Measurements from ENCODE around the gene GREB1.
A peak's percentile ranks its signal among the peaks of the same experiment; 100 is the strongest.

Gene GREB1

DNA sequence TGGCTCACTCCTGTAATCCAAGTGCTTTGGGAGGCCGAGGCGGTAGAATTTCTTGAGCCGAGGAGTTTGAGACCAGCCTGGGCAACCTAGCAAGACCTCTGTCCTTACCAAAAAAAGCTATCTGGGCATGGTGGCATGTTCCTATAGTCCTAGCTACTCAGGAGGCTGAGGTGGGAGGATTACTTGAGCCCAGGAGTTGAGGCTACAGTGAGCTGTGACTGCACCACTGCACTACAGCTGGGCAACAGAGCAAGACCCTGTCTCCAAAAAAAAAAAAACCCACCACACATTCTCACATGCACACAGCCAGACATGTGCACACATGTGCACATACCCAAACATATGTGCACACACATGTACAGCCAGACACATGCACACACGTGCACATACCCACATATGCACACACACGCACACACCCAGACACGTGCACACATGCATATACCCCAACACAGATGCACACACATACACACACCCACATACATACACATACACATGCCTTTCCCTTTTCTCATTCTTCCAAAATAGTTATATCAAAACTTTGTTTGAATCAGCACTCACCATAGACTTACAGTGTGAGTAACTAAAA, 14.2 kb downstream of the GREB1 start:
- H3K36me3 ChIP-seq (ENCODE audit: control insufficient read depth in 2 of 2, insufficient read depth in 1 of 2, low read length in 2 of 2): no peaks in the 10 kb centered on the region
- H3K4me3 ChIP-seq (ENCODE audit: low read depth, low read length): no peak overlapping the region
- ChIA-PET POLR2A (no interaction called here), CTCF (interaction anchor here (0.7 to 2.3 kb wide), 3 partner anchors 14 to 67 kb away, joined by 3 to 12 read pairs (median 7); partner anchors contain the start of gene GREB1)
- H3K9me3 ChIP-seq (ENCODE audit: control insufficient read depth, insufficient read depth, low read depth, low read length): no peaks in the 10 kb centered on the region
- H3K27ac ChIP-seq (ENCODE audit: extremely low read depth, low read depth, low read length): no peak overlapping the region
- no peaks in the 10 kb centered on the region for H3K4me1 ChIP-seq (ENCODE audit: control insufficient read depth, insufficient read depth, low read length)
- TF ChIP-seq ZSCAN4 (tag by site-specific recombination; IDR thresholded peaks at IDR 0.05) (peak; percentile 80), BCL11A (tag by site-specific recombination; IDR thresholded peaks at IDR 0.05; ENCODE audit: low read depth) (no peak)

DNA sequence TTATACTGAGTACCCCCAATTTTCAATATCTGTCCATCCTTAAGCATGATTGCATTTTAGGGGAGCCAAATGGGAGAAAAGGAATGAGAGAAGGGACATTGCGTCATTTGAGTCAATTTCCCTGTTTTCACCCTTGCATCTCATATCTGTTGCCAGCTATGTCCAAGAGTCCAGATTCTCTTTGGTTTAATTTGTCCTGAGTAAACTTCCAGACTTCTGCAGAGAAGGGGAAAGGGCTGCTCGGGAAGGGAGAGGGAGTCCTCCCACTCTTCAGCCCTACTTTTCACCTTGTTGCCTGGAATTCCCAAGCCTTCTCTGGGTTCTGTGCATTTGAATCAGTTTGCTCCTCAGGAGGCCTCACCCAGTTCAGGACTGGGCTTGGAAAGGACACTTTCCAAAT, 16.5 kb downstream of the GREB1 start:
- no peak for TF ChIP-seq ZNF596 (tag by site-specific recombination; IDR thresholded peaks at IDR 0.05)
- TF ChIP-seq, protein P1, sequence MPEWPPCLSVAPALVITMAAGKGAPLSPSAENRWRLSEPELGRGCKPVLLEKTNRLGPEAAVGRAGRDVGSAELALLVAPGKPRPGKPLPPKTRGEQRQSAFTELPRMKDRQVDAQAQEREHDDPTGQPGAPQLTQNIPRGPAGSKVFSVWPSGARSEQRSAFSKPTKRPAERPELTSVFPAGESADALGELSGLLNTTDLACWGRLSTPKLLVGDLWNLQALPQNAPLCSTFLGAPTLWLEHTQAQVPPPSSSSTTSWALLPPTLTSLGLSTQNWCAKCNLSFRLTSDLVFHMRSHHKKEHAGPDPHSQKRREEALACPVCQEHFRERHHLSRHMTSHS (tag by site-specific recombination; IDR thresholded peaks at IDR 0.05): no peak
- TF ChIP-seq ZNF138 (tag by site-specific recombination; IDR thresholded peaks at IDR 0.05; ENCODE audit: borderline replicate concordance): no peak
- TF ChIP-seq ZNF2 (tag by site-specific recombination; IDR thresholded peaks at IDR 0.05): no peak
- TF ChIP-seq ZBTB20 (tag by site-specific recombination; IDR thresholded peaks at IDR 0.05): no peak
- no peak for TF ChIP-seq ZNF48 (tag by site-specific recombination; IDR thresholded peaks at IDR 0.05)
- no peak for TF ChIP-seq OSR2 (tag by site-specific recombination; IDR thresholded peaks at IDR 0.05)
- TF ChIP-seq, protein P2, sequence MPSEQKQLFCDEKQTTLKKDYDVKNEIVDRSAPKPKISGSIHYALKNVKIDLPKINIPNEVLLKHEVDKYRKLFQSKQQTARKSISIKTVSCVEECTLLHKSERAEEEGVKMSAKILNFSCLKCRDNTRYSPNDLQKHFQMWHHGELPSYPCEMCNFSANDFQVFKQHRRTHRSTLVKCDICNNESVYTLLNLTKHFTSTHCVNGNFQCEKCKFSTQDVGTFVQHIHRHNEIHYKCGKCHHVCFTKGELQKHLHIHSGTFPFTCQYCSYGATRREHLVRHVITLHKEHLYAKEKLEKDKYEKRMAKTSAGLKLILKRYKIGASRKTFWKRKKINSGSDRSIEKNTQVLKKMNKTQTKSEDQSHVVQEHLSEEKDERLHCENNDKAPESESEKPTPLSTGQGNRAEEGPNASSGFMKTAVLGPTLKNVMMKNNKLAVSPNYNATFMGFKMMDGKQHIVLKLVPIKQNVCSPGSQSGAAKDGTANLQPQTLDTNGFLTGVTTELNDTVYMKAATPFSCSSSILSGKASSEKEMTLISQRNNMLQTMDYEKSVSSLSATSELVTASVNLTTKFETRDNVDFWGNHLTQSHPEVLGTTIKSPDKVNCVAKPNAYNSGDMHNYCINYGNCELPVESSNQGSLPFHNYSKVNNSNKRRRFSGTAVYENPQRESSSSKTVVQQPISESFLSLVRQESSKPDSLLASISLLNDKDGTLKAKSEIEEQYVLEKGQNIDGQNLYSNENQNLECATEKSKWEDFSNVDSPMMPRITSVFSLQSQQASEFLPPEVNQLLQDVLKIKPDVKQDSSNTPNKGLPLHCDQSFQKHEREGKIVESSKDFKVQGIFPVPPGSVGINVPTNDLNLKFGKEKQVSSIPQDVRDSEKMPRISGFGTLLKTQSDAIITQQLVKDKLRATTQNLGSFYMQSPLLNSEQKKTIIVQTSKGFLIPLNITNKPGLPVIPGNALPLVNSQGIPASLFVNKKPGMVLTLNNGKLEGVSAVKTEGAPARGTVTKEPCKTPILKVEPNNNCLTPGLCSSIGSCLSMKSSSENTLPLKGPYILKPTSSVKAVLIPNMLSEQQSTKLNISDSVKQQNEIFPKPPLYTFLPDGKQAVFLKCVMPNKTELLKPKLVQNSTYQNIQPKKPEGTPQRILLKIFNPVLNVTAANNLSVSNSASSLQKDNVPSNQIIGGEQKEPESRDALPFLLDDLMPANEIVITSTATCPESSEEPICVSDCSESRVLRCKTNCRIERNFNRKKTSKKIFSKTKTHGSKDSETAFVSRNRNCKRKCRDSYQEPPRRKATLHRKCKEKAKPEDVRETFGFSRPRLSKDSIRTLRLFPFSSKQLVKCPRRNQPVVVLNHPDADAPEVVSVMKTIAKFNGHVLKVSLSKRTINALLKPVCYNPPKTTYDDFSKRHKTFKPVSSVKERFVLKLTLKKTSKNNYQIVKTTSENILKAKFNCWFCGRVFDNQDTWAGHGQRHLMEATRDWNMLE (tag by site-specific recombination; conservative IDR thresholded peaks at IDR 0.05; ENCODE audit: low read depth): no peak
- TF ChIP-seq ZNF623 (tag by site-specific recombination; IDR thresholded peaks at IDR 0.05): no peak
- TF ChIP-seq ZNF341 (tag by site-specific recombination; IDR thresholded peaks at IDR 0.05; ENCODE audit: low read depth): no peak
- no peak for TF ChIP-seq ZNF37A (tag by site-specific recombination; IDR thresholded peaks at IDR 0.05)
- no peak for TF ChIP-seq MYNN (tag by site-specific recombination; IDR thresholded peaks at IDR 0.05; ENCODE audit: borderline replicate concordance)
- no peak for TF ChIP-seq ZNF26 (tag by site-specific recombination; IDR thresholded peaks at IDR 0.05)
- TF ChIP-seq, protein P3, sequence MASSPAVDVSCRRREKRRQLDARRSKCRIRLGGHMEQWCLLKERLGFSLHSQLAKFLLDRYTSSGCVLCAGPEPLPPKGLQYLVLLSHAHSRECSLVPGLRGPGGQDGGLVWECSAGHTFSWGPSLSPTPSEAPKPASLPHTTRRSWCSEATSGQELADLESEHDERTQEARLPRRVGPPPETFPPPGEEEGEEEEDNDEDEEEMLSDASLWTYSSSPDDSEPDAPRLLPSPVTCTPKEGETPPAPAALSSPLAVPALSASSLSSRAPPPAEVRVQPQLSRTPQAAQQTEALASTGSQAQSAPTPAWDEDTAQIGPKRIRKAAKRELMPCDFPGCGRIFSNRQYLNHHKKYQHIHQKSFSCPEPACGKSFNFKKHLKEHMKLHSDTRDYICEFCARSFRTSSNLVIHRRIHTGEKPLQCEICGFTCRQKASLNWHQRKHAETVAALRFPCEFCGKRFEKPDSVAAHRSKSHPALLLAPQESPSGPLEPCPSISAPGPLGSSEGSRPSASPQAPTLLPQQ (tag by site-specific recombination; IDR thresholded peaks at IDR 0.05): no peak
- TF ChIP-seq SP3 (tag by site-specific recombination; IDR thresholded peaks at IDR 0.05): no peak
- no peak for TF ChIP-seq ZNF292 (tag by site-specific recombination; IDR thresholded peaks at IDR 0.05; ENCODE audit: borderline replicate concordance, low read depth)
- no peak for TF ChIP-seq ZNF521 (tag by site-specific recombination; IDR thresholded peaks at IDR 0.05)
- Histone ChIP-seq H3K4me1 (ENCODE audit: control insufficient read depth, insufficient read depth, low read length) (no peaks in the 10 kb centered on the region), H3K4me3 (ENCODE audit: low read depth, low read length) (no peak overlapping the region), H3K27ac (ENCODE audit: extremely low read depth, low read depth, low read length) (no peak overlapping the region), H3K9me3 (ENCODE audit: control insufficient read depth, insufficient read depth, low read depth, low read length) (no peaks in the 10 kb centered on the region), H3K36me3 (ENCODE audit: control insufficient read depth in 2 of 2, insufficient read depth in 1 of 2, low read length in 2 of 2) (no peaks in the 10 kb centered on the region)
- CTCF ChIA-PET: interaction anchor here (1.0 to 1.1 kb wide), 2 partner anchors 16 to 34 kb away, joined by 3 to 5 read pairs; no protein-coding TSS in a partner anchor
- POLR2A ChIA-PET: no interaction called here
